Suppressor macrophage treated with lipopolysaccharide for 1 hour (primary cell): ENCODE measurements around the gene SPAST.
"Not testable (repeated sequence)": the region's sequence is repeated elsewhere in the genome, so short reads cannot be mapped to it uniquely, and the experiment has no call there.

Experiments
- DNase-seq, 3 donors: peaks; one replicate each; pipeline ENCODE4 v3.0.0-alpha.2; 2020 to 2022

Gene SPAST, protein sequence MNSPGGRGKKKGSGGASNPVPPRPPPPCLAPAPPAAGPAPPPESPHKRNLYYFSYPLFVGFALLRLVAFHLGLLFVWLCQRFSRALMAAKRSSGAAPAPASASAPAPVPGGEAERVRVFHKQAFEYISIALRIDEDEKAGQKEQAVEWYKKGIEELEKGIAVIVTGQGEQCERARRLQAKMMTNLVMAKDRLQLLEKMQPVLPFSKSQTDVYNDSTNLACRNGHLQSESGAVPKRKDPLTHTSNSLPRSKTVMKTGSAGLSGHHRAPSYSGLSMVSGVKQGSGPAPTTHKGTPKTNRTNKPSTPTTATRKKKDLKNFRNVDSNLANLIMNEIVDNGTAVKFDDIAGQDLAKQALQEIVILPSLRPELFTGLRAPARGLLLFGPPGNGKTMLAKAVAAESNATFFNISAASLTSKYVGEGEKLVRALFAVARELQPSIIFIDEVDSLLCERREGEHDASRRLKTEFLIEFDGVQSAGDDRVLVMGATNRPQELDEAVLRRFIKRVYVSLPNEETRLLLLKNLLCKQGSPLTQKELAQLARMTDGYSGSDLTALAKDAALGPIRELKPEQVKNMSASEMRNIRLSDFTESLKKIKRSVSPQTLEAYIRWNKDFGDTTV

DNA sequence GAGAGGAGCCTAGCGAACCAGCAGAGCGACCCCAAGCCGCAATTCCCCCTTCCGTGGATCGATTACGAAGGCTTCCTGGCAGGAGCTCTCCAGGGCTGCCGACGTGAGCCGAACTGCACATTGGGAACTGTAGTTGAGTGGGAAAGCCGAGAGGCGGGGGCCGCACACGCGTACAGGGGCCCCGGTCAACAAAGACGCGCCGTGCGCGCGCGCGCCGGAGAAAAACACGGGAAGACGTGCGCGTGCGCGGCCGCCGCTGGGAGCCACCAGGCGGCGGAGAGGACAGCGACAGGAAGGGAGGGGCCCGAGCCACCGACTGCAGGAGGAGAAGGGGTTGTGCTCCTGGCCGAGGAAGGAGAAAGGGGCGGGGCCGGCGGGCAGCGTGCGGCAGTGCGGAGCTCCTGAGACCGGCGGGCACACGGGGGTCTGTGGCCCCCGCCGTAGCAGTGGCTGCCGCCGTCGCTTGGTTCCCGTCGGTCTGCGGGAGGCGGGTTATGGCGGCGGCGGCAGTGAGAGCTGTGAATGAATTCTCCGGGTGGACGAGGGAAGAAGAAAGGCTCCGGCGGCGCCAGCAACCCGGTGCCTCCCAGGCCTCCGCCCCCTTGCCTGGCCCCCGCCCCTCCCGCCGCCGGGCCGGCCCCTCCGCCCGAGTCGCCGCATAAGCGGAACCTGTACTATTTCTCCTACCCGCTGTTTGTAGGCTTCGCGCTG, at the start of gene SPAST:
SPAST (plus strand) TSS at position 247 of the 711 bp plus-strand sequence; CDS start at position 523, 276 bp downstream.
- DNase-seq = peak; percentile 98 to 100 (median 99)

DNA sequence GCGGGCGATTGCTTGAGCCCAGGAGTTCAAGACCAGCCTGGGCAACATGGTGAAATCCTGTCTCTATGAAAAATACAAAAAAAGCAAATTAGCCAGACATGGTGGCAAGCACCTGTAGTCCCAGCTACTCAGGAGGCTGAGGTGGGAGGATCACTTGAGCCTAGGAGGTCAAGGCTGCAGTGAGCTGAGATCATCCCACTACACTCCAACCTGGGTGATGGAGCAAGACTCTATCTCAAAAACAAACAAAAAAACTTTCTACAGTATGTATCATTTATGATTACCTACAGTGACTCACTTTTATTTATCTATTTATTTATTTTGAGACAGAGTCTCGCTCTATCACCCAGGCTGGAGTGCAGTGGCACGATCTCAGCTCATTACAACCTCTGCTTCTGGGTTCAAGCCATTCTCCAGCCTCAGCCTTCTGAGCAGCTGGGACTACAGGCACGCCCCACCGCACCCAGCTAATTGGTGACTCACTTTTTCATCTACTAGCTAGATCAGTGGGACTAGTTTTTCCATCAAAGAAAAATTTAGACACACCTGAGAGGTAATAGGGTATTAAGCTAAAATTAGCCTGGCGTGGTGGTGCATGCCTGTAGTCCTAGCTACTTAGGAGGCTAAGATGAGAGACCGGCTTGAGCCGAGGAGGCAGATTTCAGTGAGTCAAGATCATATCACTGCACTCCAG, 44.4 kb upstream of the SPAST start:
- DNase-seq = not testable (repeated sequence)

DNA sequence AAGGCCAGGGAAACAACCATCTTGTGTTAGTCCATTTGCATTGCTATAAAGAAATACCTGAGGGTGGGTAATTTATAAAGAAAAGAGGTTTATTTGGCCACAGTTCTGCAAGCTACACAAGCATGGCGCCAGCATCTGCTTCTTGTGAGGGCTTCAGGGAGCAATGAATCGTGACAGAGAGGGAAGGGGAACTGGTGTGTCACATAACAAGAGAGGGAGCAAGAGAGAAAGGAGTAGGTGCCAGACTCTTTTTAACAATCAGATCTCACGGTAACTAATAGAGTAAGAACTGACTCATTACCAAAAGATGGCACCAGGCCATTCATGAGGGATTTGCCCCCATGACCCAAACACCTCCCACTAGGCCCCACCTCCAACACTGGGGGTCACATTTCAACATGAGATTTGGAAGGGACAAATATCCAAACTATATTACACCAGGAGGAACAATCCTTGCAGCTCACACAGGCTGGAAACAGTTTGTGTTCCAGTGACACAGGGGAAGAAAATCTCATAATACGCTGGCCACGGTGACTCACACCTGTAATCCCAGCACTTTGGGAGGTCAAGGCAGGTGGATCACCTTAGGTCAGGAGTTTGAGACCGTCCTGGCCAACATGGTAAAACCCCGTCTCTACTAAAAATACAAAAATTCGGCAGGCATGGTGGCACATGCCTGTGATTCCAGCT, 29.0 kb upstream of the SPAST start:
- not testable (repeated sequence) for DNase-seq

DNA sequence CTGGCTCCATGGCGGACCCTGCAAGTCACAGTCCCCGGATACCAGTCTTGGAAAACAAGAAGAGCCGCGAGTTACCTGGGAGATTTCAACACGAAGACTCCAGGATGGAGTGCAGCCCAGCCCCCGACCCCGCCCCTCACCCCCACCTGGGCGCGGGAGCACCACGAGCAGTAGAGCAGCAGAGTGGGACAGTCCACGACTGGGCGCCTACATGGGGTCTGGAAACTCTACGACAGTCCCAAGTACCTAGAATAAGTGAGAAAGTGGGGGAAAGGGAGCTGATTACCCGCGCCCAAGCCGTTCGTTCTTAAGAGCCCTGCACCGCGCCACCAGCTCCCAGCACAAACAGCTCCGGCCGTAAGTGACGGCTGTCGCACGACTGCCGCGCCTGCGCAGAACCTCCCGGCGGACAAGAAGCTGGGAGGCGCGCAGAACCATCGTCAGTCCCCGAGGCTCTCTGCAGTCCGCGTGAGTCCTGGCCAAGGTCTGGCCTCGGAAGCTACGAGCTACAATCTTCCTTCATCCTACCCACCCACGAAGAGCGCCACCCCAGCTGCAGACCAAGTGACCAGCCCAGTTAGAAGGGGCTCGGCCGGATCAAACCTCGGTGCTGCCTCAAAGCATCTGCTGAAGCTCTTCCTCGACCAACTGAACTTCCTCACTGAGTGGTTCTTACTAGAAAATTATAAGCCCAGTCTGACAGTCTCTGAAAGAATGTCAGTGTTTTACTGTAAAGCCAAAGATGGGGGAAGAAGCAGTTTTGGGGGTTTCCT, 23.7 kb upstream of the SPAST start, which contains the start of gene DPY30:
DPY30 (minus strand) TSS at position 359 of the 773 bp plus-strand sequence; CDS start at position 10, 349 bp downstream.
- DNase-seq = peak; percentile 94 to 97 (median 96)

DNA sequence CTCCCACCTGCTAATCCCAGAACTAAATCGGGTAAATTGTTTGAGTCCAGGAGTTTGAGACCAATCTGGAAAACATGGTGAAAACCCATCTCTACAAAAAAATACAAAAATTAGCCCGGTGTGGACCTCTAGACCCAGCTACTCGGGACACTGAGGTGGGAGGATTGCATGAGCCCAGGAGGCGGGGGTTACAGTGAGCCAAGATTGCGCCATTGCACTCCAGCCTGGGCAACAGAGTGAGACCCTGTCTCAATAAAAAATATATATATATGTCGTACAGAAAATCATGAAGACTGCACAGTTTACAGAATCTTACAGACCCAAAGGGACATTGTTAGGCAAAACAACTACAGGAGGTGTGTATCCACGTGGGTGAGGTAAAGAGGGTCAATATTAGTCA, 19.8 kb upstream of the SPAST start:
- no peak for DNase-seq

DNA sequence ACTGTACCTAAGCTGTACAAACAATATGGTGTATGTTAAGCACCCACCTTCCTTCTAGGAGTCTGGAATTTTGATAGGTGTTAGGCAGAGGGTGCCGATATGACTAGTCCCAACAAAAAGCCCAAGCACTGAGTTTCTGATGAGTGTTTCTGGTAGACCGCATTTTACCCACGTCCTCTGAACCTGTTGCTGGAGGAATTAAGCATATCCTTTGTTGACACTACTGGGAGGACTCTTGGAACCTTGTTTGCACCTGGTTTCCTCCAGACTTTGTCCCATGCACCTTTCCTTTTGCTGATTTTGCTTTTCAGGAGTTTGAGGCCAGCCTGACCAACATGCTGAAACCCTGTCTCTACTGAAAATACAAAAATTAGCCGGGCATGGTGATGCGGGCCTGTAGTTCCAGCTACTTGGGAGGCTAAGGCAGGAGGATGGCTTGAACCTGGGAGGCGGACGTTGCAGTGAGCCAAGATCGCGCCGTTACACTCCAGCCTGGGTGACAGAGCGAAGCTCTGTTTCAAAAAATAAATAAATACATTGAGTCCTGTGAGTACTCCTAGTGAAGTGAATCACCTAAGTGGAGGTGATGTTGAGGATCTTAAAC, 11.4 kb upstream of the SPAST start:
- no peak for DNase-seq

DNA sequence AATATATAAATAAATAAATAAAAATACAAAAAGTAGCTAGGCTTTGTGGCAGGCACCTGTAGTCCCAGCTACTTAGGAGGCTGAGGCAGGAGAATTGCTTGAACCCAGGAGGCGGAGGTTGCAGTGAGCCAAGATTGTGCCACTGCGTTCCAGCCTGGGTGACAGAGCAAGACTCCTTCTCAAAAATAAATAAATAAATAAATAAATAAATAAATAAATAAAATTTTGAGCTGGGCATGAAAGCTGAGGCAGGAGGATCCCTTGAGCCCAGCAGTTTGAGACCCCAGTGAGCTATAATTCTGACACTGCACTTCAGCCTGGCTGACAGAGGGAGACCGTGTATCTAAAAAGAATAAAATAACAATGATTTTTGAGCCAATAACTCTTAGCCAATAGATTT, 8.8 kb upstream of the SPAST start:
- not testable (repeated sequence) for DNase-seq

DNA sequence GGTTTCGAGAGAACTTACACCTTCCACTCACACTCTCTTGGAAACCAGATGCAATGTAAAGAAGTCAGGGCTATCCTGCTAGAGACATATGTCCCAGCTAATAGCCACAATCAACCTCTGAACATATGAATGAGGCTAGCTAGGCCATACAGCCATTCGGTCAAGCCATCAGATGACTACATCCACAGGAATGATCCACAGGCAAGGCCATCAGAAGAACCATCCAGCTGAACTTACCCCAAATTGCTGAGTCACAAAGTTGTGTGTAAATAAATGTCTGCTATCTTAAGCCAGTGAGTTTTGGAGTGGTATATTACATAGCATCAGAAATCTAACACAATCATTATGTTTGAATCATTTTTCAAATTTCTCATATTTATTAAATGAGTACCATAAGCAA, 5.2 kb upstream of the SPAST start:
- no peak for DNase-seq

DNA sequence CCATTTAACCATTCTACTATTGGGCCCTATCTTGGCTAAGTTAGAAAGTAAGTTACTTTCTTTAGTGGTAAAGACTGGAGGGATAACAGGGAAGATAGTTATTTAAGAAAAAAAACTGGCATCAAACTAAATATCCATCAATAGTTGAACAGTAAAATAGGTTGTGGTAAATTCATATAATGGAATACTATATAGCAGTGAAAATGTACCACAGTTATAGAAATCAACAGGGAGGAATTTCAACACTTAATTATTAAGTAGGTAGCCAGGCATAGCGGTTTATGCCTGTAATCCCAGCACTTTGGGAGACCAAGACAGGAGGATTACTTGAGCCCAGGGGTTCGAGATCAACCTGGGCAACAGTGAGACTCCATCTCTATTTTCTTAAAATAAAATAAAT, 3.1 kb upstream of the SPAST start:
- DNase-seq = no peak

DNA sequence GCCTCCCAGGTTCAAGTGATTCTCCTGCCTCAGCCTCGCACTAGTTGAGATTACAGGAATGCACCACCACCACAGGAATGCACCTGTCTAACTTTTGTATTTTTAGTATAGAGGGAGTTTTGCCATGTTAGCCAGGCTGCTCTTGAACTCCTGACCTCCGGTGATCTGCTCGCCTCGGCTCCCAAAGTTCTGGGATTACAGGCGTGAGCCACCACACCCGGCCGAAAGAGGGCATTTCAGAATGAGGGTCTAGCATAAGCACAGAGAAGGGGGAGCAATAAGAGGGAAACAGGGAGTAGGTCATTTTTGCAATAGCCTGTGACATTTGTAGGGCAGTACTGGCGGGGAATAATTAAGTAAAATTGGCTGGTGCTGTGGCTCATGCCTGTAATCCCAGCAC, 1.9 kb upstream of the SPAST start:
- DNase-seq = no peak

DNA sequence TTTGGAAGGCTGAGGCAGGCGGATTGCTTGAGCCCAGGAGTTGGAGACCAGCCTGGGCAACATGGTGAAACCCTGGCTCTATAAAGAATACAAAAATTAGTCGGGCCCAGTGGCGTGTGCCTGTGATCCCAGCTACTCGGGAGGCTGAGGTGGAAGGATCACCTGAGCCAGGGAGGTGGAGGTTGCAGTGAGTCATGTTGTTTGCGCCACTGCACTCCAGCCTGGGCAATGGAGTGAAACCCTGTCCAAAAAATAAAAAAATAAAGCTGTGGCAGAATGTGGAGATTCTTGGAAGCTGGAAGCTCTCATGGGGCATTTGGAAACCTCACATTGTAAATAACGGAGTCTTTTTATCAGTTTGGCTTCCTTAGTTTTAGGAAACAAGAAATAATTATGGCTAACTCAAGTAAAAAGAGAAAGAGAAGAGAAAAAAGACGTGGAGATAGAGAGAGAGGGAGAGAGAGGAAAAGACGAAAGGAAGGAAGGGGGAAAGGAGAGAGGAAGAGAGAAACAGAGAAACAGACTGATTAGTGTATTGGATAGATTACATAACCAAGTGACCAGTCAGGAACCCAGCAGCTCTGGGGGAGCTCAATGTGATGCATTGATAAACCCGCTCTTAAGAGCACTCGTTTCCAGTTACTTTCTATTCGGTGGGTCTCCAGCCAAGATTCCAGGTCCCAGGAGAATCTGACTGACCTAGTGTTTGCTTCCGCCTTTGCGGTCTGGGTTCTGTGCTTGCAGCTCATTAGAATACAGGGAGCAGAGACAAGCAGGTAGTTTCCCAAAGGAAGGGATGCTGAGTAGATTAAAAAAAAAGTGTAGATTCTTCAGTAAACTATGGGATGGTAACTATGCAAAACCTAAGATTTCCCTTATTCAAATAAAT, 1.1 kb upstream of the SPAST start:
- DNase-seq = peak; percentile 36 to 49 (median 41)

DNA sequence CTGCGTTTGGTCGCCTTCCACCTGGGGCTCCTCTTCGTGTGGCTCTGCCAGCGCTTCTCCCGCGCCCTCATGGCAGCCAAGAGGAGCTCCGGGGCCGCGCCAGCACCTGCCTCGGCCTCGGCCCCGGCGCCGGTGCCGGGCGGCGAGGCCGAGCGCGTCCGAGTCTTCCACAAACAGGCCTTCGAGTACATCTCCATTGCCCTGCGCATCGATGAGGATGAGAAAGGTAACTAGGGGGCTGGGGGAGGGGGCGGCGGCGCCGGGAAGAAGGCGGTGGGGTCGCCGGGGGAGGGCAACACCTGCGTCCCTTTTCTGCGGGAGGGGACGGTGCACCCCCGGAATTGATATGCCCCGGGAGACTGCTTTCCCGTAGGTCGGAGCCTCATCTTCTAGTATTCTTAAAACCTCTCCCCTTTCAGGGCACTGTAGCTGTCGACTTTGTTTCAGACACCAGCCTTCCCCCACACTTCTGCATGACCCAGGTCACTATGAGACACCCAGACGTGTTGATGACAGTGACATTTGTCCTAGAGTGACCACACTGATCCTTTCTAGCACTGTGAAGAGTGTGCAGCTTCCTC, 755 bp downstream of the SPAST start:
- DNase-seq = peak; percentile 46 to 67 (median 60)

DNA sequence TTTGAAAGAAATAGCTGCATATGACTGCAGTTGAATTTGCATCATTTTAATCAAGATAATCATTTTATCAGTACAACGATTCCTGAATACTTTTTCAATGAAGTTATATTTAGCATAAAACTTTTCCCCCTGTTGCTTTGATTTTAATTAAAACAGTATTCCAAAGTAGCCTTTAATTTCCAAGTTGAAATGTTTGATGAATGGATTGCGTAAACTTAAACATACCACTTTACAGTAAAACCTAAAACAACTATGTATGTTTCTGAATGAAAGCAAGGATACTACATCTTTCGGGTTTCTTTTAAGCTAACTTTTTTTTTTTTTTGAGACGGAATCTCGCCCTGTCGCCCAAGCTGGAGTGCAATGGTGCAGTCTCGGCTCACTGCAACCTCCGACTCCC, 1.4 kb downstream of the SPAST start:
- DNase-seq = no peak

DNA sequence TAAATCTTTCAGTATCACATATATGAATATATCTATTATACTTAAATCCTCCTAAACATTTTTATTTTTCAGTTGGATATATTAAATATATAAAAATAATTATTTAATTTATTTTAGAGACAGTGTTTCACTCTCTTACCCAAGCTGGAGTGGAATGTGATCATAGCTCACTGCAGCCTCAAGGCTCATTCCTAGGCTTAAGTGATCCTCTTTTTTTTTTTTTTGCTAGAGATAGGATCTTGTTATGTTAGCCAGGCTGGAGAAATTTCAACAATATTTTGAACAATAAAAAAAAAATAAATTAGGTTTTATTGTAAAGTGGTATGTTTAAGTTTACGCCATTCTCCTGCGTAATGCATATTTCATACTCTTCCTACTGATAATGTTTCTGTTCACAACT, 4.2 kb downstream of the SPAST start:
- no peak for DNase-seq

DNA sequence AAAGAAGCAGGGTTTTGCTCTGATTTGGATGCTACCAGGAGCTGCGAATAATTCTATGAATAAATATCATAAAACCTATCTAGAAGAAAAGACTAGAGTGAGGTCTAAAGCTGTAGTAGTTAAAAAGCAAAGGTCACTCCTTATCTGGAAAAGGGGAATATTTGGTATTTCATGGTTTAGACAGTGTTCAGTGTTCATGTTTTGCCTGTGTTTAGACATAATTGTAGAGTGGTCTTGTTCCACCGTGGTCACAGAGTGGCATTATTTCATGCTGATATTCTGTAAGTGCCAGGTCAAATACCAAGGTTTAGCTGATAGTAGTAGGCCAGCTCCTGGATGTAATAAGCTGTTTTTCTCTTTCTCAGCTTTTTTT, 10.8 kb downstream of the SPAST start:
- DNase-seq = no peak

DNA sequence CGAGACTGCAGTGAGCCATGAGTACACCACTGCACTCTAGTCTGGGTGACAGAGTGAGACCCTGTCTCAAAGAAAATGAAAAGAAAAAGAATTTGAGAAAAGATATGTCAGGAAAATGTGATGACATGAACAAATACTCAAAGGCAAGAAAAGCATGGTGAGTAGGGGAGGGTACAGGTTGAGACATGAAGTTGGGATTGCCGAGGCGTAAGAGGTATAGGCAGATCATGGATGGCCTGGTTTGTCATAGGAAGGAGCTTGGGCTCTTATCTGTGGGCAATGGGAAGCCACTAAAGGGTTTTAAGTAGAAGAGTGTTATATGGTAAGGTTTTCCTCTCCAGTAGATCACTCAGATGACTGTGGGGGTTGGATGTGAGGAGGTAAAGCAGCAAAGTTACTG, 32.3 kb downstream of the SPAST start:
- no peak for DNase-seq

DNA sequence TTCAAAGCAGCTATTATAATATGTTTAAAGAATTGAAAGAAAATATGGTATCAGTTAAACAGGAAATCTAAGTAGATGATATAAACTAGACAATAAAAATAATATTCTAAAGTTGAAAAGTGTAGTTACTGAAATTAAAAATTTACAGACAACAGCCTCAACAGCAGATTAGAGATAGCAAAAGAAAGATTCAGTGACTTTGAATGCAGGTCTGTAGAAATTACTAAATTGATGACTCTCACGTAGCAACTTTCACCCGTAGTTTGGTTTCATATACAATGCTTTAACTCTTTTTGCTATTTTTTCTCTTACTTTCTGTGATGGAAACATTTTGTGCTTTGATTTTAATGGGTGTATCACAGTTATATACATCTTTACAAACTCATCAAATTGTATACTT, 44.8 kb downstream of the SPAST start:
- no peak for DNase-seq

DNA sequence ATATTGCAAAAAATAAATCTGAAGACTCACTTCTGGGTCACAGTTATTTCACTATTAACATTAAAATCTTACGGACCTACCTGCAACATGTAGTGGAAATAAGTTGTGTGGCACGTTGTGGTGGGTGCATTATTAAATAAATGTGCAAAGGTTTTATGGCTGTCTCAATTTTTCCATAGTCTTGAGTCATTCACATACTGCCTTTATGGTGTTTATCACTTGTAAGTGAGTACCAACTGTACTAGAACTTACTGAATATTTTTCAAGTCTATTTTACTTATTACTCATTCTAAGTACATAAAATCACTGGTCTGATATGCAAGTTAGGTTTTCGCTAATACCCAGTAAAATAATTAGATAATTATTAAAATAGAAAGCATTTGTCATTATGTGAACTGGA, 54.7 kb downstream of the SPAST start:
- DNase-seq = no peak

DNA sequence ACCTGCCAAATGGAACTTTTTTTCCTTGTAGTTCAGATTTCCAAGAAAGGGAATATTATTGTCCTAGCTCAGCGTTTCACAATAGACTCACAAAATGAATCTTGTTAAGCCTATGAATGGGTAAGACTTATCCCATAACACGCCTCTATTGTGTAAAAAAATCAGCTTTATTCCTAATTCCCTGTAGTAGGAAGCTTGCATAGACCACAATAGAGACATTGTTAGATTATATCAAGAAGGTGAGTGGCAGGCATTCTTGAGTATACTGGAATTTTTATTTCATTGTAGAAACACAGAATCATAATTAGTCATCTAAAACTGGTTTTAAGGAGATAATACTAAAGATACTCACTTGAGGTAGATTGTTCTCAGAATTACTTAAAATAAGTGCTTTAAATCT, 55.8 kb downstream of the SPAST start:
- DNase-seq = no peak

DNA sequence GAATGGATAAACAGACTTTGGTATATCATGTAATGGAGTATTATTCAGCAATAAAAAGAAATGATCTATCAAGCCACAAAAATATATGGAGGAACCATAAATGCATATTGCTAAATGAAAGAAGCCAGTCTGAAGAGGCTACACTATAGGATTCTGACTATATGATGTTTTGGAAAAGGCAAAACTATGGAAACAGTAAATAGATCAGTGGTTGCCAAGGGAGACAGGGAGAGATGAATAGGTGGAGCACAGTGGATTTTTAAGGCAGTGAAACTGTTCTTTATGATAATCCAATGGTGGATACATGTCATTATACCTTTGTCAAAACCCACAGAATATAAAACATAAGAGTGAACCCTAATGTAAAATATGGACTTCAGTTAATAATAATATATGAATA, 61.3 kb downstream of the SPAST start:
- DNase-seq = no peak
